ENCODE results near the gene MAP3K4. TPM values are rescaled to one million over a fixed set of nuclear protein-coding genes. Genes with fewer than 3 reads are reported as not detected.

The MAP3K4 gene, protein sequence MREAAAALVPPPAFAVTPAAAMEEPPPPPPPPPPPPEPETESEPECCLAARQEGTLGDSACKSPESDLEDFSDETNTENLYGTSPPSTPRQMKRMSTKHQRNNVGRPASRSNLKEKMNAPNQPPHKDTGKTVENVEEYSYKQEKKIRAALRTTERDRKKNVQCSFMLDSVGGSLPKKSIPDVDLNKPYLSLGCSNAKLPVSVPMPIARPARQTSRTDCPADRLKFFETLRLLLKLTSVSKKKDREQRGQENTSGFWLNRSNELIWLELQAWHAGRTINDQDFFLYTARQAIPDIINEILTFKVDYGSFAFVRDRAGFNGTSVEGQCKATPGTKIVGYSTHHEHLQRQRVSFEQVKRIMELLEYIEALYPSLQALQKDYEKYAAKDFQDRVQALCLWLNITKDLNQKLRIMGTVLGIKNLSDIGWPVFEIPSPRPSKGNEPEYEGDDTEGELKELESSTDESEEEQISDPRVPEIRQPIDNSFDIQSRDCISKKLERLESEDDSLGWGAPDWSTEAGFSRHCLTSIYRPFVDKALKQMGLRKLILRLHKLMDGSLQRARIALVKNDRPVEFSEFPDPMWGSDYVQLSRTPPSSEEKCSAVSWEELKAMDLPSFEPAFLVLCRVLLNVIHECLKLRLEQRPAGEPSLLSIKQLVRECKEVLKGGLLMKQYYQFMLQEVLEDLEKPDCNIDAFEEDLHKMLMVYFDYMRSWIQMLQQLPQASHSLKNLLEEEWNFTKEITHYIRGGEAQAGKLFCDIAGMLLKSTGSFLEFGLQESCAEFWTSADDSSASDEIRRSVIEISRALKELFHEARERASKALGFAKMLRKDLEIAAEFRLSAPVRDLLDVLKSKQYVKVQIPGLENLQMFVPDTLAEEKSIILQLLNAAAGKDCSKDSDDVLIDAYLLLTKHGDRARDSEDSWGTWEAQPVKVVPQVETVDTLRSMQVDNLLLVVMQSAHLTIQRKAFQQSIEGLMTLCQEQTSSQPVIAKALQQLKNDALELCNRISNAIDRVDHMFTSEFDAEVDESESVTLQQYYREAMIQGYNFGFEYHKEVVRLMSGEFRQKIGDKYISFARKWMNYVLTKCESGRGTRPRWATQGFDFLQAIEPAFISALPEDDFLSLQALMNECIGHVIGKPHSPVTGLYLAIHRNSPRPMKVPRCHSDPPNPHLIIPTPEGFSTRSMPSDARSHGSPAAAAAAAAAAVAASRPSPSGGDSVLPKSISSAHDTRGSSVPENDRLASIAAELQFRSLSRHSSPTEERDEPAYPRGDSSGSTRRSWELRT (N-terminal part only)
- 24.0 and 25.5 TPM in 2 replicates for total RNA-seq

DNA sequence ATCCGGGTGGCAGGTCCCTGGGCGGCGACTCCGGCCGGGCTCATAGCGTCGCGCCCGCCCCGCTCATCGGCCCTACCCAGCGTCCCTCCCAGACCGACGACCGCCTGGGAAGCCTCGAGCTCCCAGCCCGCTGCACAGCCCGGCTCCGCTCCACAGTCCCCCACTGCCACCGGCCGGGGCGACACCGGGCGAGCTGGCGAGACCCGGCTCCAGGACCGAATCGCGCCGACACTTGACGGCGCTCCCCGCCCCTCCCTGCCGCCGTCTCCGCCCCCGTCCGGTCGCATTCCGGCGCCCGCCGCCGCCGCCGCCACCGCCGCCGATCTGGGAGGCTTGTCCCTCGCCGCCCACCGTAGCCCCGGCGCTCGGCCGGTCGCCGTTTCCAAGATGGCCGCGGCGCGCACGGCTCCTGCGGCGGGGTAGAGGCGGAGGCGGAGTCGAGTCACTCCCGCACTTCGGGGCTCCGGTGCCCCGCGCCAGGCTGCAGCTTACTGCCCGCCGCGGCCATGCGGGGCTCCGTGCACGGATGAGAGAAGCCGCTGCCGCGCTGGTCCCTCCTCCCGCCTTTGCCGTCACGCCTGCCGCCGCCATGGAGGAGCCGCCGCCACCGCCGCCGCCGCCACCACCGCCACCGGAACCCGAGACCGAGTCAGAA is at the start of gene MAP3K4:
MAP3K4 (plus strand) TSS at position 364 of the 655 bp plus-strand sequence; CDS start at position 527, 163 bp downstream.

